Vagina (tissue), 2 donors: ENCODE results near the gene LY6G5B. TPM values are rescaled to one million over a fixed set of nuclear protein-coding genes. Genes with fewer than 3 reads are reported as not detected.

Experiments used
- DNase-seq, 2 donors: peaks; one replicate each; pipeline ENCODE4 v3.0.0-alpha.2; 2017; ENCODE audit errors: extremely low spot score in 2 of 2
- H3K27ac ChIP-seq: fragments of 200-600 bp; sonication (generic); one replicate; pipeline ENCODE4 v1.5.1; 2019
- H3K27me3 ChIP-seq: fragments of 200-600 bp; sonication (generic); one replicate; pipeline ENCODE4 v1.5.1; 2019
- H3K36me3 ChIP-seq, 2 donors: fragments of 200-600 bp; sonication (generic); one replicate each; pipeline ENCODE4 v1.5.1; 2017 to 2019
- H3K4me1 ChIP-seq: fragments of 200-600 bp; sonication (generic); one replicate; pipeline ENCODE4 v1.5.1; 2019
- H3K4me3 ChIP-seq, 2 donors: fragments of 200-600 bp; sonication (generic); 1 replicate in 1 of 2; 2 replicates in 1 of 2; pipeline ENCODE4 v1.5.1; 2016 to 2019
- H3K9me3 ChIP-seq: fragments of 200-600 bp; sonication (generic); one replicate; pipeline ENCODE4 v1.5.1; 2019
- CTCF ChIP-seq, 3 experiments: fragments of 450-650 bp in 2 of 3; fragments of 200-600 bp in 1 of 3; sonication (generic) in 1 of 3; IDR thresholded peaks; one replicate each; pipeline ENCODE4 v1.5.1; 2017 to 2019; ENCODE audit warnings: antibody characterized with exemption in 3 of 3, mild to moderate bottlenecking in 2 of 3, moderate library complexity in 2 of 3
- POLR2A ChIP-seq, 2 donors: fragments of 450-650 bp; IDR thresholded peaks; one replicate each; pipeline ENCODE4 v1.6.1; 2017; ENCODE audit warnings: antibody characterized with exemption in 2 of 2, mild to moderate bottlenecking in 2 of 2, moderate library complexity in 2 of 2
- POLR2AphosphoS5 ChIP-seq, 2 donors: sonication (generic); formaldehyde crosslinking; IDR thresholded peaks; one replicate each; pipeline ENCODE4 v1.9.0; 2017; ENCODE audit warnings: antibody characterized with exemption in 2 of 2, mild to moderate bottlenecking in 2 of 2, low read depth in 1 of 2; ENCODE audit not compliant: insufficient read depth in 1 of 2
- intact Hi-C: fragments of 100-400 bp; cut with DNase I; formaldehyde crosslinking; loops from one replicate; pipeline ENCODE4 v1.15.1; 2023
- total RNA-seq: library from RNA; depleted of rRNA; stranded (reverse); fragments of >200 nt; gene quantifications from one replicate; pipeline ENCODE4 v1.2.3, GENCODE V29; 2016

The LY6G5B gene
- total RNA-seq, 1 donor from 2014 or later = 7.4 TPM

GRCh38 chr6:31690231-31691077 lies 20.7 kb downstream of the LY6G5B start:
- Histone ChIP-seq H3K4me3 (no peak overlapping the region), H3K4me1 (no peaks in the 10 kb centered on the region), H3K36me3 (peaks cover 0 to 85% of the 10 kb centered on the region in 2 donors), H3K27me3 (no peaks in the 10 kb centered on the region), H3K27ac (no peak overlapping the region), H3K9me3 (no peaks in the 10 kb centered on the region)
- DNase-seq = no peak
- intact Hi-C loops = no loop called here
- TF ChIP-seq POLR2A (IDR thresholded peaks at IDR 0.05) = no peak
- no peak for TF ChIP-seq POLR2AphosphoS5 (IDR thresholded peaks at IDR 0.05; ENCODE audit: insufficient read depth in 1 of 2, low read depth in 1 of 2)
- no peak for TF ChIP-seq CTCF (IDR thresholded peaks at IDR 0.05)

GRCh38 chr6:31691078-31691463 lies 21.3 kb downstream of the LY6G5B start:
- no peak for DNase-seq
- no peaks in the 10 kb centered on the region for H3K27me3 ChIP-seq
- no peaks in the 10 kb centered on the region for H3K4me1 ChIP-seq
- TF ChIP-seq CTCF (IDR thresholded peaks at IDR 0.05) = no peak
- no peak for TF ChIP-seq POLR2A (IDR thresholded peaks at IDR 0.05)
- no peak for TF ChIP-seq POLR2AphosphoS5 (IDR thresholded peaks at IDR 0.05; ENCODE audit: insufficient read depth in 1 of 2, low read depth in 1 of 2)
- intact Hi-C loops = no loop called here
- H3K36me3 ChIP-seq = peaks cover 0 to 91% of the 10 kb centered on the region in 2 donors
- H3K4me3 ChIP-seq = no peak overlapping the region
- H3K9me3 ChIP-seq = no peaks in the 10 kb centered on the region
- H3K27ac ChIP-seq = no peak overlapping the region

DNA sequence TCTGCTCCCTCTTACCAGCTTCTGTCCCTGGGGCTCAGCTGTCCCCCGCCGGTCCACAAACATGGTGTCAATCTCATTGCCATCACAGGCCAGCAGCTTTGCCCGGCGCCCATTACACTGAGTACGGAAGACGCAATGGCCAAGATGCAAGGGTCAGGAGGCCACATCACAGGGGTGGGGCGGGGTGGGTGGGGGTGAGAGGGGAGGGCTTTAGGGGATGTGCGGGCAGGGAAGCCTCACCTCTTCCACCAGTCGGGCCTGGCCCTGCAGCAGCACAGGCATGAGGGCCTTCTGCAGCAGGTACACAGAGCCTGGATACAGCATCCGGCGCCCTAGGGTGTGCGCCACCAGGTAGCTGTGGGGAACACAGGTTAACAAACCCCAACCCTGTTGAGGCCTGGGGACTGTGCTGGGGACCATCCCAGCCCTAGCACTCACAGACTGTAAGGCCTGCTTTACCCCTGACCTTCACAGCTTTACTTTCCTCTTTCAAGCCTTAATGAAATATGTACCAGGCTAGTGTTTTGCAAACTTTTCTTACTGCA lies 21.9 kb downstream of the LY6G5B start:
- DNase-seq = no peak
- H3K4me1 ChIP-seq = no peaks in the 10 kb centered on the region
- intact Hi-C loops = no loop called here
- H3K9me3 ChIP-seq = no peaks in the 10 kb centered on the region
- TF ChIP-seq POLR2AphosphoS5 (IDR thresholded peaks at IDR 0.05; ENCODE audit: insufficient read depth in 1 of 2, low read depth in 1 of 2) = no peak
- no peak for TF ChIP-seq CTCF (IDR thresholded peaks at IDR 0.05)
- no peak for TF ChIP-seq POLR2A (IDR thresholded peaks at IDR 0.05)
- no peak overlapping the region for H3K4me3 ChIP-seq
- no peaks in the 10 kb centered on the region for H3K27me3 ChIP-seq
- H3K36me3 ChIP-seq = peaks cover 0 to 95% of the 10 kb centered on the region in 2 donors
- H3K27ac ChIP-seq = no peak overlapping the region

GRCh38 chr6:31692353-31692752 lies 22.6 kb downstream of the LY6G5B start:
- Histone ChIP-seq H3K27me3 (no peaks in the 10 kb centered on the region), H3K27ac (no peak overlapping the region), H3K4me1 (no peaks in the 10 kb centered on the region), H3K36me3 (peaks cover 0 to 94% of the 10 kb centered on the region in 2 donors), H3K4me3 (no peak overlapping the region), H3K9me3 (no peaks in the 10 kb centered on the region)
- TF ChIP-seq POLR2A (IDR thresholded peaks at IDR 0.05) = no peak
- TF ChIP-seq POLR2AphosphoS5 (IDR thresholded peaks at IDR 0.05; ENCODE audit: insufficient read depth in 1 of 2, low read depth in 1 of 2) = no peak
- TF ChIP-seq CTCF (IDR thresholded peaks at IDR 0.05) = no peak
- no peak for DNase-seq
- intact Hi-C loops = no loop called here

DNA sequence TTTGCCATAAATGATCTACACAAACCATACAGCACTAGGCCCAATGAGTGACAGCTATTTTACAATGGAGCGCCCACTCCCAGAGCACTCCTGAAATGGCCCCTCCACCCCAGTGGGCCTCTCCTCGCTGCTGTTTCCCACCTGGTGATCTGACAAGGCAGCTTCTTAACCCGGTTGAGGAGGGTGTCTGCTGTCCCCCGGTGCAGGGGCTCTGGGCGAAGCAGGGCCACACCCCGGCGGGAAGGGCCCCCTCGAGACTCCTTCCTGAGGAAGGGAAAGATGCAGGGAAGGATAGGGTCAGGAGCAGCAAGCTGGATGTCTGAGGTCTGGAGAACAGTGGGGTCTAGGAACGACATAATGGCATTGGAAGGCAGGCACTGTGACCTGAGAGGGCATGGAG lies 23.1 kb downstream of the LY6G5B start:
- DNase-seq = no peak
- Histone ChIP-seq H3K27me3 (no peaks in the 10 kb centered on the region), H3K4me3 (no peak overlapping the region), H3K9me3 (no peaks in the 10 kb centered on the region), H3K4me1 (no peaks in the 10 kb centered on the region), H3K27ac (no peak overlapping the region), H3K36me3 (peaks cover 0 to 89% of the 10 kb centered on the region in 2 donors)
- intact Hi-C loops = no loop called here
- TF ChIP-seq CTCF (IDR thresholded peaks at IDR 0.05) (no peak), POLR2AphosphoS5 (IDR thresholded peaks at IDR 0.05; ENCODE audit: insufficient read depth in 1 of 2, low read depth in 1 of 2) (no peak), POLR2A (IDR thresholded peaks at IDR 0.05) (no peak)
